ENCODE measurements around the gene ZSWIM5. TPM values are rescaled to one million over a fixed set of nuclear protein-coding genes. Genes with fewer than 3 reads are reported as not detected.

Gene ZSWIM5
- total and polyA plus RNA-seq, 9 of the 15 experiments (the other 6 are each of a cell fraction or from before 2014, with no cell fraction given) = under 0.01 to 0.07 (median 0.03) TPM; not detected in 3

DNA sequence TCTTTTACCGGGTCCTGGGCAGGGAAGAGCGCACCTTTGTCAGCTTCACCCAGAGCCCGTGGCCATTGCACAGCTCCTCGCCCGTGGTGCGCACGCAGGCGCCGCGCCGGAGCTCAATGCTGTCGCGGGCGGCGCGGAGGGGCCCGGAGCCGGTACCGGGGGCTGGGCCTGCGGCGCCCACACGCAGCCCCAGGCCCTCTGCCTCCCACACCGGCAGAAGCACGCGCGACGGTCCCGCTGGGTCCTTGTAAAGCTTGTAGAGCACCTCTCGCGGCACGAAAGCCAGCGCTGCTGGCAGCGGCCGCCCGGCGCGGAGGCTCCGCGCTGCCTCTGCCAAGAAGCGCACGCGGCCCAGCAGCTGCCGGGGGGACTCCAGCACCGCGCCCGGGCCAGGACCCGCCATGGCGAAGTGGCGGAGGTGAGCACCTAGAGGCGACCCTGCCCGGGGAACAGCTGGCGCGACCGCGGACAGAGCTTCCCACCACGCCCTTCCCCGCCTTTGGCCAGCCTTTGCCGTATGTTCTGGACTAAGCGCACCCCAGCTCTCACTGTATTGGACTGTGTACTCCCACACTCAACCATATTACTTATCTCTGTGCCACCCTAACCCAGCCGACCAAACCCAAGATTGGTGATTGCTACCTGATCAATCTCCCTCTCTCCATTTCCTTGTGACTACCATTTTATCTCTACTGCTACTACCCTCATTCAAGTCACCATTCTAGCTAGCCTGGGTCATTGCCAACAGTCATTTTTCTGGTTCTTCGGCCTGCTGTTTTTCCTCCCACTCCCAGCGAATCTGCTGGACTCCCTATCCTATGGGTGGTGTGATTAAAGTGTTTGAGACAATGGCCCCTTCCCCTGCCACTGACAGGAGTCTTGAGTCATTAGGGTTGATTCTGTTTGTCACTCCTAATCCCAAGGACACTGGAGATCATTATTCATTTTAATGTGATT lies 195.3 kb downstream of the ZSWIM5 start, which contains the start of gene HECTD3 (continued):
- TF ChIP-seq ARID4B (CRISPR knock-in tag; IDR thresholded peaks at IDR 0.05) (peak; percentile 99), HLTF (IDR thresholded peaks at IDR 0.05) (peak; percentile 86; the same call in 1 of the 2 replicates), HCFC1 (IDR thresholded peaks at IDR 0.05; ENCODE audit: low read depth, low read length) (no peak; the same call in 1 of the 2 replicates), MCM5 (IDR thresholded peaks at IDR 0.05; ENCODE audit: low read depth) (no peak), HOXB6 (CRISPR knock-in tag; IDR thresholded peaks at IDR 0.05; ENCODE audit: borderline replicate concordance) (no peak), GABPA (tag; conservative IDR thresholded peaks at IDR 0.05; ENCODE audit: low read depth) (no peak), ZNF23 (CRISPR knock-in tag; IDR thresholded peaks at IDR 0.05) (no peak), MXI1 (IDR thresholded peaks at IDR 0.05; ENCODE audit: low read depth, low read length) (peak; percentile 82), LEF1 (IDR thresholded peaks at IDR 0.05) (peak; percentile 48; the same call in 1 of the 2 replicates), TFAM (CRISPR knock-in tag; conservative IDR thresholded peaks at IDR 0.05) (no peak), DMBX1 (CRISPR knock-in tag; IDR thresholded peaks at IDR 0.05; ENCODE audit: borderline replicate concordance) (no peak), ZZZ3 (IDR thresholded peaks at IDR 0.05) (no peak), CLOCK (CRISPR knock-in tag; IDR thresholded peaks at IDR 0.05; ENCODE audit: borderline replicate concordance) (no peak), DDX20 (tag; IDR thresholded peaks at IDR 0.05; ENCODE audit: low read depth) (no peak), ZNF766 (CRISPR knock-in tag; conservative IDR thresholded peaks at IDR 0.05) (peak; percentile 73; the same call in 1 of the 2 replicates)
- TF ChIP-seq, protein P1, sequence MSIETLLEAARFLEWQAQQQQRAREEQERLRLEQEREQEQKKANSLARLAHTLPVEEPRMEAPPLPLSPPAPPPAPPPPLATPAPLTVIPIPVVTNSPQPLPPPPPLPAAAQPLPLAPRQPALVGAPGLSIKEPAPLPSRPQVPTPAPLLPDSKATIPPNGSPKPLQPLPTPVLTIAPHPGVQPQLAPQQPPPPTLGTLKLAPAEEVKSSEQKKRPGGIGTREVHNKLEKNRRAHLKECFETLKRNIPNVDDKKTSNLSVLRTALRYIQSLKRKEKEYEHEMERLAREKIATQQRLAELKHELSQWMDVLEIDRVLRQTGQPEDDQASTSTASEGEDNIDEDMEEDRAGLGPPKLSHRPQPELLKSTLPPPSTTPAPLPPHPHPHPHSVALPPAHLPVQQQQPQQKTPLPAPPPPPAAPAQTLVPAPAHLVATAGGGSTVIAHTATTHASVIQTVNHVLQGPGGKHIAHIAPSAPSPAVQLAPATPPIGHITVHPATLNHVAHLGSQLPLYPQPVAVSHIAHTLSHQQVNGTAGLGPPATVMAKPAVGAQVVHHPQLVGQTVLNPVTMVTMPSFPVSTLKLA (conservative IDR thresholded peaks at IDR 0.05) = peak in 1 of 2 experiments; percentile 88; a peak in 2 of 4 replicates
- TF ChIP-seq, protein P2, sequence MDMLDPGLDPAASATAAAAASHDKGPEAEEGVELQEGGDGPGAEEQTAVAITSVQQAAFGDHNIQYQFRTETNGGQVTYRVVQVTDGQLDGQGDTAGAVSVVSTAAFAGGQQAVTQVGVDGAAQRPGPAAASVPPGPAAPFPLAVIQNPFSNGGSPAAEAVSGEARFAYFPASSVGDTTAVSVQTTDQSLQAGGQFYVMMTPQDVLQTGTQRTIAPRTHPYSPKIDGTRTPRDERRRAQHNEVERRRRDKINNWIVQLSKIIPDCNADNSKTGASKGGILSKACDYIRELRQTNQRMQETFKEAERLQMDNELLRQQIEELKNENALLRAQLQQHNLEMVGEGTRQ (CRISPR knock-in tag; IDR thresholded peaks at IDR 0.05) = no peak; the same call in 1 of the 2 replicates
